Measurements from ENCODE around the gene VASP.
"Not testable (repeated sequence)": the region's sequence is repeated elsewhere in the genome, so short reads cannot be mapped to it uniquely, and the experiment has no call there.

Gene VASP

DNA sequence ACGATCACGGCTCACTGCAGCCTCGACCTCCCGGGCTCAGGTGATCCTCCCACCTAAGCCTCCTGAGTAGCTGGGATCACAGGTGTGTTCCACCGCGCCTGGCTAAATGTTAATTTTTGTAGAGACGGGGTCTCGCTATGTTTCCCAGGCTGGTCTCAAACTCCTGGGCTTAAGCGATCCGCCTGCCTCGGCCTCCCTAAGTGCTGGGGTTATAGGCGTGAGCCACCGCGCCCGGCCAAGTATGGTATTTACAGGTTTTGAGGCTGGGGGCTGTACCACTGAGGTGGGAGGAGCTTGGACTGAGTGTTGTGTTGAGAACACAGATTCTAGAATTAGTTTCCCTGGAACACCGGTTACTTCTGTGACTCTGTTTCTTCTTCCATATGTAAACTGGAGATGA lies 9.5 kb upstream of the VASP start:
- no peak for DNase-seq (ENCODE audit: low spot score)

DNA sequence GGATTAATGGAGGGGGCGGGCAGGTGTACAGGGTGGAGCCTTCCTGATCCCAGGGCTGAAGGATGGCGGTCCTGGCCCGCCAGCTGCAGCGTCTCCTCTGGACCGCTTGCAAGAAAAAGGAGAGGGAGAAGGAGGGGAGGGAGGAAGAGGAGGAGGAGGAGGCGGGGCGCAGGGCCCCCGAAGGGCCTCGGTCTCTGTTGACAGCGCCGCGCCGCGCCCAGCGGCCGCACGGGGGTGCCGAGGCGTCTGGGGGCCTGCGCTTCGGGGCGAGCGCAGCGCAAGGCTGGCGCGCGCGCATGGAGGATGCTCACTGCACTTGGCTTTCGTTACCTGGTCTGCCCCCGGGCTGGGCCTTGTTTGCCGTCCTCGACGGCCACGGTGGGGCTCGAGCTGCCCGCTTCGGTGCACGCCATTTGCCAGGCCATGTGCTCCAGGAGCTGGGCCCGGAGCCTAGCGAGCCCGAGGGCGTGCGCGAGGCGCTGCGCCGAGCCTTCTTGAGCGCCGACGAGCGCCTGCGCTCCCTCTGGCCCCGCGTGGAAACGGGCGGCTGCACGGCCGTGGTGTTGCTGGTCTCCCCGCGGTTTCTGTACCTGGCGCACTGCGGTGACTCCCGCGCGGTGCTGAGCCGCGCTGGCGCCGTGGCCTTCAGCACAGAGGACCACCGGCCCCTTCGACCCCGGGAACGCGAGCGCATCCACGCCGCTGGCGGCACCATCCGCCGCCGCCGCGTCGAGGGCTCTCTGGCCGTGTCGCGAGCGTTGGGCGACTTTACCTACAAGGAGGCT lies 8.7 kb upstream of the VASP start, which contains the start of gene PPM1N:
TSS of gene PPM1N (plus strand) at position 33 of the 785 bp plus-strand sequence. CDS start at position 63, 30 bp downstream.
- no peak for DNase-seq (ENCODE audit: low spot score)

DNA sequence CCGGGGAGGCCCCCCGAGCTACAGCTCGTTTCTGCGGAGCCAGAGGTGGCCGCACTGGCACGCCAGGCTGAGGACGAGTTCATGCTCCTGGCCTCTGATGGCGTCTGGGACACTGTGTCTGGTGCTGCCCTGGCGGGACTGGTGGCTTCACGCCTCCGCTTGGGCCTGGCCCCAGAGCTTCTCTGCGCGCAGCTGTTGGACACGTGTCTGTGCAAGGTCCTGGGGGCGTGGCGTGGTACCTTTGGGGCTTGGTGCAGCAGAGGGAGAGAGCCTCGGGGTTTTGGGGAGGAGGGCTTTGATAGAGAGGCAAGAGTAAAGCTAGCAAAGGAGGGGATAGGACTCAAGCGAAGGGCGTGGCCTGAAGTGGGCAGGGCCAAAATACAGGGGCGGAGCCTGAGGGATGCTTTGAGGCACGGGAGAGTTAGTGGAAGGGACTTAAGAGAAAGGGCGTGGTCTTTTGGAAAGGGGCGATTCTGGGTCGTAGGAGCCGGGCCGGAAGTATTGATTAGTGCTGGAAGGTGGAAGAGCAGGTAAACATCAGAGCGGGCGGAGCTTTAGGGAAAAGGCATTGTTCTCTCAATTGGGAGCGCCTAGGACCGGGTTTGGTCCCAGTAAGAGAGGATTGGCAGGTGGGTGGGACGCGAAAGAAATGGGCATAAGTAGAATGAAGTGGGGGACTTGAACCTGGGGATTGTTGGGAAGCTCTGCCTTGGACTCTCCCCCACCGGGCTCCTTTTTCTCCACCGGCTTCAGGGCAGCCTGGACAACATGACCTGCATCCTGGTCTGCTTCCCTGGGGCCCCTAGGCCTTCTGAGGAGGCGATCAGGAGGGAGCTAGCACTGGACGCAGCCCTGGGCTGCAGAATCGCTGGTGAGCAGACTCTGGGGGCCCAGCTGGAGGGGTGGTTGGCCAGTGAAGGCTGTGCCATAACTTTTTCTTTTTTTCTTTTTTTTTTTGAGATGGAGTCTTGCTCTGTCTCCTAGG lies 7.8 kb upstream of the VASP start:
- DNase-seq (ENCODE audit: low spot score), result no peak

DNA sequence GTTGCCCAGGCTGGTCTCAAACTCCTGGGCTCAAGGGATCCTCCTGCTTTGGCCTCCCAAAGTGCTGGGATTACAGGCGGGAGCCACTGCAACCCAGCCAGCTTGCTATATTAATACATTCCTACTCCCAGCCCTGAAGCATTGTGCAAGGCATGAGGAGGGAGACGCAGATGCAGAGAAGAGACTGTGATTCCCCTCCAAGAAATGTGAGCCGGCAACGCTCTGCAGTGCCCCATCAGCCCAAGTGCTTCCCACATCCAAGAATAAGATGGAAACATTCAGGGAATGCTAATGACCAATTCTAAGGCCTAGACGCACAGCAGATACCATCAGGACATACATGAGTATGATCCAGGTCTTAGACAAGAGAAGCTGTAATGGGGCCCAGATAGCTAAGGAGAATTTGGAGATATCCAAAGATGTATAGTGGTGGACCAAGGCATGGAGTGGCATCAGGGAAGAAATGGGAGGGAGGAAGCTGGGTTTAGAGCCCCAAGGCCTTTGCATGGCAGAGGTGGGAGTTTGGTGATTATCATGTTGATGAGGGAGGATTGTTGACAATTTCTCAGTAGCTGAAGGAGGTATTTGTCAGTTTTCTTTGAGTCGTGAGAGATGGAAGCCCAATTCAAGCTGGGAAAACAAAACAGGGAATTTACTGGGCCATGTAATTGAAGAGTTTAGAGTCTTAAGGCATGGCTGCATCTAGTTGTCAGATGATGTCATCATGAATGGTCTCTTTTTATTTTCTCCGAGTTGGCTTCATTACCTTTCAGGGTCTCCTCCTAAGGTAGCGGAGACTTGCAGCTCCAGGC lies 6.2 kb upstream of the VASP start:
- DNase-seq (ENCODE audit: low spot score), result no peak

DNA sequence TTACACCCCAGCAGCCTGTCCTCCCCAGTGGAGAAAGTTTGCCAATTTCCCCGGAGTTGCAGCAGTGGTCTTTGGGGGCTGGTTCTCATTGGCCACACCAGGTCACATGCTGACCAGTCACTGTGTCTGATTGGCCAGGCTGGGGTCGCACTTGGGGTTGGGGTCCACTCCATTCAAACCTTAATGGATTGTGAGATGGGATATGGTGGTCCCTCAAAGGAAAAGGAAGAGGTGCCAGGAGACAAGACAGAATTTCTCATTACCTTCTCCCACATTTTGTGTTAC lies 5.6 kb upstream of the VASP start:
- DNase-seq (ENCODE audit: low spot score), result no peak

DNA sequence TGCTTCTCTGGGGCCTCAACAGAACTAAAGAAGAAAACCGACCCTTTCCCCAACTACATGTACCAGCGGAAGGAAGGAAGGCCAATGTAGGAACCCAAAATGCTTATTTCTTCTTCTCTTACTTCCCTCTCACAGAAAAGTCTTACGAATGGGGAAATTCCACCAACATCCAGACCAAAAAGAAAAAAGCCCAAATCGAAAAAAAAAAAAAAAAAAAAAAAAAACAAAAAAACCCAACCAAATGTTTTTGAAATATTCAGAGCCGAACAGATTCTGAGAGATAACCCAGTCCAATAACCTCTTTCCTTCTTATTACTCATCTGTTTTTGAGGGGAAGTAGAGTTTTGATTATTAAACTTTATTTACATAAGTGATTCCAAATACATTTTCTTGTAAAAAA lies 5.2 kb upstream of the VASP start:
- DNase-seq (ENCODE audit: low spot score), result no peak

DNA sequence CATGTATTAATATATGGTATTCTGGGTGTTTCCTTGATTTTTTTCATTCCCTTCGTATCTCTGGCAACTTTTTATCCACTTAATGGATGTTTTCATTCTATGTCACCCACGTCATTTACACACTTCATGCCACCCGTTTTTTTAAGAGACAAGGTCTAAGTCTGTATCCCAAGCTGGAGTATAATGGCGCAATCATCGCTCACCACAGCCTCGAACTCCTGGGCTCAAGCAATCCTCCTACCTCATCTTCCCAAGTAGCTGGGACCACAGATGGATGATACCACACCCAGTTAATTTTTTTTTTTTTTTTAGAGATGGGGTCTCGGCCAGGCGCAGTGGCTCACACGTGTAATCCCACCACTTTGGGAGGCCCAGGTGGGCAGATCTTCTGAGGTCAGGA lies 3.4 kb upstream of the VASP start:
- DNase-seq (ENCODE audit: low spot score), result no peak

DNA sequence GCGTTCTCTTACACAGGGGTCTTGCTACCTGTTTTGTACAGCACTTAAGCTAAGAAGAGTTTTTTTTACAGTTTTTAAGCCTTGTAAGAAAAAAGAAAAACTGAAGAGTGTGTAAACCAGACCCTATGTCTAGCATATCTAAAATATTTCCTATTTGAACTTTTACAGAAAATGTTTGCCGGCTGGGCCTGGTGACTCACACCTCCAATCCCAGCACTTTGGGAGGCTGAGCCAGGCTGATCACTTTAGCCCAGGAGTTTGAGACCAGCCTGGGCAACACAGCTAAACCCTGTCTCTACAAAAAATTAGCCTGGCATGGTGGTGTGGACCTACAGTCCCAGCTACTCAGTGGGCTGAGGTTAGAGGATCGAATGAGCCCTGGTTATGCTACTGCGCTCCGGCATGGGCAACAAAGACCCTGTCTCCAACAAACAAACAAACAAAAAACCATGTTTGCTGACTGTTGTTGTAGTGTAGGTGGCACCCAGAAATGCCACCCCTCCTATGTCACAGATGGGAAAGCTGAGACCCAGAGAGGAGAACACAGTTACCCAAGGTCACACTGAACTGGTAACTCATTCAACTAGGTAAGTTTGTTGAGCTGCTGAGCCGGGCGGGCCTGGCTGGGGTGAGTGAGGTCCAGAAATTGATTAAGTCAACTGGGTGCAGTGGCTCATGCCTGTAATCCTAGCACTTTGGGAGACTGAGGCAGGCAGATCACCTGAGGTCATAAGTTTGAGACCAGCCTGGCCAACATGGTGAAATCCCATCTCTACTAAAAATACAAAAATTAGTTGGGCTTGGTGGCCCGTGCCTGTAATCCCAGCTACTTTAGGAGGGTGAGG lies 1.9 kb upstream of the VASP start:
- DNase-seq (ENCODE audit: low spot score), result no peak

DNA sequence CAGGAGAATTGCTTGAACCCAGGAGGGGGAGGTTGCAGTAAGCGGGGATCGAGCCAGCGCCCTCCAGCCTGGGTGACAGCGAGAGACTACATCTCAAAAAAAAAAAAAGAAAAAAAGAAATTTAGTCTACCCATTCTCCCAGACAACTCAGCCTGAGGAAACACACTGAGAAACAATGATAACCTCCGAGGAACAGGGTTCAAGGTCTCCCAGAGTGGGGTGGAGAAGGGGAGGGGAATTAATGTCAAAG lies 1.4 kb upstream of the VASP start:
- no peak for DNase-seq (ENCODE audit: low spot score)

DNA sequence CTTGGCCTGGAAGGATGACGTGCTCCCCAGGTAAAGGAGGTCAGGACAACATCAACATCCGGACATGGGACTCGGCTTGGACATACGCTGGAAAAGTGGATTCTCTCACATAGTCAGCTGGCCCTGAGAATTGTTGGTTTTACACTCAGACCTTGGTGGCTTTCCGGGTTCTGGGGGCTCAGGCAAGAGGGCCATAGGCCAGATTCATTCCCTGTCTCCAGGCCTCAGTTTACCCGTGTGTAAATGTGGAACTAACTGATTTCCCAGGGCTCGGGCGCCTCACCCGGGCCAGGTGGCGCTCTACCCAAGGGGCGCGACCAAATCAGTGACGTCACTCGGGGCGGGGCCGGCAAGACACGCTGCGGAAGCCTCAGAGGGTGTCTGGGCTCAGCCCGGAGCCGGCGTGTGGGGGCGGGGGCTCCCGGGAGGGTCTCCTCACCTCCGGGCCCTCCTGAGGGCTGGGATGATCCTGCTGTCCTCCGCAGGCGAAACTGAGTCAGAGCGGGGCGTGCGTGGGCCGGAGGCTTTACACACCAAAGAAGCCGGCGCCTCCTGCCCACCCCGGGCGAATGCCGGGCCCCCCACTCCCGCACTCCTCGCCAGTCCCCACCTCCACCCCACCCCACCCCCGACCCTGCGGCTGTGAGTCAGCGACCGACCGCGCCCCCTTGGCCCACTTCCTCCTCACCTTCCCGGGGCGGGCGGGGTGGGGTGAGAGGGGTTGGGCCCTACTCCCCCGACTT lies 862 bp upstream of the VASP start:
- DNase-seq (ENCODE audit: low spot score), result peak; percentile 93

DNA sequence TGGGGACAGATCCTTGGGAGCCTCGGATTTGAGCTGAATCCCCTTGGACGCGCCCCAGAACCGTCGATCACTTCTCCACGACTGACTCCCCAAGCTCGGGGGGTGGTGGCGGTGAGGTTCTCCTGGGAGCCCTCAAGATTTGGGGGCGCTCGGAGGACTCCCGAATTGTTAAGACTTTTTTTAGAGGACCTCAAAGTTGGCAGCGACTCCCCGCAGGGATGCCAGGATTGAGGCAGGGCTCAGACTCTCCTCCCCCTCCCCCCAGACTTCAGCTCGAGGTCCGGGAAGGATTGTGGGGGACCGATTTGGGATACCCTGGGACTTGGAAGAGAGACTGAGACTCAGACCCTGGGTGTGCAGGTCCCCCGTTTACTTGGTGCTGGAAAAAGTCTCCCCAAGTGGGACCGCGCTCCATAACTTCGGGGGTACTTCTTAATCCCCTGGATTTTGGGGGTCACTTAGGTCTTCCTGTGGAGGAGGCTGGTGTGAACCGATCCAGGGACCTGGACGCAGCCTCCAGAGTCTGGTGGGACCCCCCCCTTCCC lies 665 bp downstream of the VASP start:
- no peak for DNase-seq (ENCODE audit: low spot score)

DNA sequence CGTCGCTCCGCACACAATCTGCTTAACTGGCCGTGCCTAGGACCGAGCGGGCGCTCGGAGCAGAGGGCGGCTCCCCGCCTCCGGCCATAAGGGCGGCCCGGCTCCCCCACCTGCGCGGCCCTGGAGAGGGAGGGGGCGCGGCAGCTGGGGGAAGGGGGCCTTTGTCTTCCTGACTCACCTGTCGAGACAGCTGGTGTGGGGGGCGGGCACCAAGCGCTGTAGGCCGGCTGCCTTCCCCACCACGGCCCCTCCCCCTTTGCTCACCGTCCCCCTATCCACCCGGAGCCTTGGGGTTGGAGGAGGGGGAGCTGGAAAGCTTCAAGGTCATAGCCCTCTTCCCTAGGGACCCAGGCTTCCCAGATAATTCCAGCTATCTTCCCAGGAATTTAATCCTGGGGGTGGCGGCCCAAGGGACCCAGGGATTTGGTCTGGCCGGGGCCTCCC lies 1.2 kb downstream of the VASP start:
- no peak for DNase-seq (ENCODE audit: low spot score)

DNA sequence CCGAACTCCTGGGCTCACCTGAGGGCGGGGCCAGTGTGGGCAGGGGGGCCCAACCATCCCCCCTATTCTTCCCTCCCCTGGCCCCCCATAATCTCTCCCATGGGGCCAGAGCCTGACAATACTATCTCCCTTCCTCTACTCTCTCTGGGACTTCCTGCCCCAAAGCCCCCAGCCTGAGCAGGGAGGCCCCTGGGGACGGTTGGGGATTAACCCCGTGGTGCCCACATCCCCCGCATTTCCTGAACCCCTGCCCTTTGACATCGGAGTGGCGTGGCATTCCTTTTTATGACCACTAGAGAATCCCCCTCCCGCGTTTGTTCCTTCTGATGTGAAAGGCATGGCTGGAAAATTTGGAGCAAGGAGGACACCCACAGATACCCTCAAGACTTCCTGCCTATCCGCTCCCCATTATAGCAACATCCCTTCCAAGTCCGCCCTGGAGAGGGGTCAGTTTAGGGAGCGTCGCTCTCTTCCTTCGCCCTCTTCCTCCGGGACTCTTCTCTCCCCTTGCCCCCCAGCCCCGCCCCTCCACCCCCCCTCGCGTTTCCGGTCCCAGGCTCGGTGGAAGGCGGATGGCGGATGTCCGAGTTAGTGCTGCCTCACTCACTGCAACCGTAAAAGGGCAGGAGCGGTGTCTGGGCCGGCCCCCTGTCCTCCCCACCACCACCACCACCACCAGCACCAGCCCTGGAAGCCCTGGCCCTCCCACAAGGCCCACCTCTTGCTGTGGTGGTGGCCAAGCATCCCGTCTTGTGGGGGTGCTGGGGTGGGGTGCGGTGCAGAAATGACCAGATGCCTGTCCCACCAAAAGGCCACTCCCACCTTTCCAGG lies 1.8 kb downstream of the VASP start:
- no peak for DNase-seq (ENCODE audit: low spot score)

DNA sequence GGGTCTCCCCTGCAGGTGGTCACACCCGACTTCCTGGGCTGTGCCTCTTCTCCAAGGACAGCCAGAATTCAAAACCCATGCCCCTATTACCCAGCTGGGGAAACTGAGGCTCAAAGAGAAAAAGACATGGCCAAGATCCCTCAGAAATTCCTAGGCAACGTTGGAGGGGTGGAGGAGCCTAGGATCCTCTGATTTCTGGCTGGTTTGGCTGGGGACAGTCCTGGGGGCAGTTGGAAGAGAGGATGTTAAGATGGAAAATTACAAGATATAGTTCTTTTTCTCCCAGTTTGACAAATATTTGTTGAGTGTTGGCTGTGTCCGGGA lies 2.4 kb downstream of the VASP start:
- DNase-seq (ENCODE audit: low spot score), result no peak

DNA sequence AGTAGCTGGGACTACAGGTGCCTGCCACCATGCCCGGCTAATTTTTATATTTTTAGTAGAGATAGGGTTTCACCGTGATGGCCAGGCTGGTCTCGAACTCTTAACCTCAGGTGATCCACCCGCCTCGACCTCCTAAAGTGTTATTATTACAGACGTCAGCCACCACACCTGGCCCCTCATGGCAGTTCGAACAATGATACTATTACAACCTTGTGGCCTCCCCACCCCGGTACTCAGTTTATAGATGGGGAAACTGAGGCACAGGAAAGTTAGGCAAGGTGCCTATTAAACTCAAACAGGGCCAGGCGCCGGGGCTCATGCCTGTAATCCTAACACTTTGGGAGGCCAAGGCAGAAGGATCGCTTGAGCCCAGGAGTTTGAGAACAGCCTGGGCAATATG lies 3.1 kb downstream of the VASP start:
- not testable (repeated sequence) for DNase-seq (ENCODE audit: low spot score)

DNA sequence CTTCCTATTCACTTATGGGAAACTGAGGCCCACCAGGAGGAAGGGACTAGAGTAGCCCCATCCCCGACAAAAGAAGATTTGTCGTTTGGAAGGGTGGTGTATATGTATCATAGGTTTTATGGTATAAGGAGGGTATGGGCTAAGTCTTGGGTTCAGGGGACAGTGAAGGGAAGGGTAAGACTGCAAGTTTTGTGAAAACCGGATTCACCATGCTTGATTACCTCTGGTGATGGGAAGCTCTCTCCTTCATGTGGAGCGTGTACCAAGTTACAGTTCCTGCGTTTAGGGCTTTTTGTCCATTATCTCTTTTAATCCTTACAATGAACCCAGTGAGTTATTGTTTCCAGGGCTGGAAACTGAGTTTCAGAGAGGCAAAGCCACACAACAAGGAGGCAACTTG lies 3.8 kb downstream of the VASP start:
- no peak for DNase-seq (ENCODE audit: low spot score)

DNA sequence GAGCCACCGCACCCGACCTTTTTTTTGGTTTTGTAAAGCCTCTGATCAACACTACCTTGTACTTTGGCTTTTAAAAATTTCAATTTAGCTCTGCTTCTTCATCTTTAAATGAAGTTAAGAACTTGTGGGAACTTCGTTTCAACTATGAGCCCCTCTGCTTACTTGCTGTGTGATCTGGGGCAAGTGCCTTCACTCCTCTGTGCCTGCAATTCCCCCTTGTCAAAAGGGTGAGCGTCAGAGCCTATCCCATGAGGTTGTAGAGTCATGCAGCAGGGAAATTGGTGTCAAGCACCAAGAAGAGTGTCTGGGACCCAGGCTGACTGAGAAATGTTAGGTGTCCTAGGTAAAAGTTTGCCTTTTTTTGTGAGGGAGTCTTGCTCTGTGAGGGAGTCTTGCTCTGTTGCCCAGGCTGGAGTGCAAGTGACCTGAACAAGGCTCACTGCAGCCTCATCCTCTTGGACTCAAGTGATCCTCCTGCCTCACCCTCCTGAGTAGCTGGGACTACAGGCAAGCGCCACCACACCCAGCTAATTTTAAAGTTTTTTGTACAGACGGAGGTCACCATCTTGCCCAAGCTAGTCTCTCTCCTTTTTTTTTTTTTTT lies 5.7 kb downstream of the VASP start:
- DNase-seq (ENCODE audit: low spot score), result no peak

DNA sequence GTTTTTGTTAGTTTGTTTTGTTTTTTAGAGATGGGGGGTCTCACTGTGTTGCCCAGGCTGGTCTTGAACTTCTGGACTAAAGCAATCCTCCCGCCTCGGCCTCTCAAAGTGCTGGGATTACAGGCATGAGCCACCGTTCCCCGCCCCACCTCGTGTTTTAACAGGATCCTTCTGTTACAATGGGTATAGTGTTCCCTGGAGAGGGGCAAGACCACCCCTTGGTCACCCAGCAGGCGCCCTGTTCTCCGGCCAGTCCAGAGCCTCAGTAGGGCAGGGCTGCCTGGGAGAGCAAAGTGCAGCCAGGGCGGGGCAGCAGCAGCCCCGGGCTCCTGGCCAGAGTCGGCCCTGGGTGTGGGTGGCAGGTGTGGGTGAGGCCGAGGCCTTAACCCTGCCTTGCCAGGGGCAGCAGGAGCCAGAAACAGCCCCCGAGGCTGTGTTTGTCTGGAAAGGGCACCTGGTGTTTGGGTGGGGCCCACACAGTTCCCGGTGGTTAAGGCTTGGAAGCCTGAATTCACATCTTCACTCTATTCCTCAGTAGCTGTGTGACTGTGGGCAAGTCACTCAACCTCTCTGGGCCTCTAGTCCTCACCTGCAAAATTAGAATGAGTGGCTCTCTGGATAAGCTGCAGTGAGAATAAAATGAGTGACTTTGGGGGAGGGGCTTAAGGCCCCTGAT lies 7.2 kb downstream of the VASP start:
- DNase-seq (ENCODE audit: low spot score), result no peak

DNA sequence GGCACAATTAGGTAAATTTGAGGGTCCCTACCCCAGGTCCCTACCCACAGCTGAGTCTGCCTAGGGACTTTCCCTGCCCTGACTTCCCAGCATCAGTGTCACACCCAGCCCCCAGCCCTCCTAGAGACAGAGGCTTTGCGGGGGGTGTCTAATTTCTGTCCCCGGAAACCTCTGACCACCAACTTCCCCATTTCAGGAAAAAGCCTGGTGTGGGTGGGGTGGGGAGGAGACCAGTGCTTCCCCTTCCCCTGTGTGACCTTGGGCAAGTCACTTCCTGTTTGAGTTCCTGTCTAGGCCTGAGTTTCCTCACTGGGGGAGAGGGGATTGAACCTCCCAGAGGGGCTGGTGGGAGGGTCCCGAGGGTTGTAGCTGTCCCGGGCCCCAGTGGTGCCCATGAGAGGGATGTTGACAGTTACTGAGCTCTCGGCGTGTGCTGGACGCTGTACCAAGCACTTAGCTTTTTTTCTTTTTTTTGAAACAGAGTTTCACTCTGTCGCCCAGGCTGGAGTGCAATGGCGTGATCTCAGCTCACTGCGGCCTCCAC lies 7.9 kb downstream of the VASP start:
- no peak for DNase-seq (ENCODE audit: low spot score)

Data from left forelimb (tissue), 1 donor.